GM12878 (cell line): ENCODE measurements around the gene EPHB1. TPM values are rescaled to one million over a fixed set of nuclear protein-coding genes. Genes with fewer than 3 reads are reported as not detected.

Experiments used
- ATAC-seq: fragments of 200-7000 bp; cut with Tn5 transposase; 3 replicates; pipeline ENCODE4 v1.9.1; 2020; ENCODE audit warnings: mild to moderate bottlenecking, moderate library complexity
- BruUV-seq: library from RNA; stranded (reverse); fragments of 400-500 nt; replicated peaks from 2 replicates; lab custom pipeline; 2021; lab: Mats Ljungman, UMichigan
- CTCF ChIA-PET: fragments of 300-600 bp; sonication (Branson Sonifier 250); formaldehyde crosslinking; extraction: SDS; loops from one replicate; lab custom pipeline; 2021; ENCODE audit warnings: inconsistent platforms; lab: Yijun Ruan, JAX
- POLR2A ChIA-PET: fragments of 350-600 bp; formaldehyde crosslinking; extraction: SDS; loops from one replicate; lab custom pipeline; 2021; ENCODE audit warnings: inconsistent platforms; lab: Charles Lee
- RAD21 ChIA-PET: fragments of 300-600 bp; sonication (Branson Sonifier 250); formaldehyde crosslinking; loops from one replicate; lab custom pipeline; 2023; ENCODE audit warnings: antibody characterized with exemption; ENCODE audit not compliant: unreplicated experiment; lab: Charles Lee
- SMC1A ChIA-PET: fragments of 300-600 bp; sonication (Branson Sonifier 250); formaldehyde crosslinking; loops from one replicate; lab custom pipeline; 2023; ENCODE audit not compliant: unreplicated experiment, uncharacterized antibody; lab: Charles Lee
- DNase-seq: peaks from one replicate; pipeline ENCODE4 v3.0.0-alpha.2; 2011; ENCODE audit warnings: low read depth, low spot score
- FAIRE-seq: peaks from 3 replicates; lab custom pipeline; 2011; peaks lifted over from hg19 to GRCh38; lab: Jason Lieb, UNC
- H2AFZ ChIP-seq: 2 replicates; pipeline ENCODE4 v1.6.0; 2011; ENCODE audit warnings: low read depth, low read length, control low read depth; ENCODE audit not compliant: control insufficient read depth
- H3K27ac ChIP-seq: 2 replicates; pipeline ENCODE4 v1.5.1; 2011; ENCODE audit warnings: control low read depth; ENCODE audit not compliant: control insufficient read depth, insufficient read depth
- H3K27me3 ChIP-seq, 2 experiments: replicated peaks in 1 of 2; 2 replicates each; pipeline versions ENCODE4 v1.6.0 to v1.6.1; 2011; ENCODE audit warnings: low read length in 1 of 2; ENCODE audit not compliant: control insufficient read depth in 2 of 2, insufficient read depth in 2 of 2
- H3K36me3 ChIP-seq, 2 experiments: 2 replicates each; pipeline ENCODE4 v1.5.1; 2011; ENCODE audit warnings: low read length in 1 of 2; ENCODE audit not compliant: control insufficient read depth in 2 of 2, insufficient read depth in 2 of 2
- H3K4me1 ChIP-seq: 2 replicates; pipeline ENCODE4 v1.6.1; 2011; ENCODE audit warnings: mild to moderate bottlenecking, low read length, moderate library complexity, mixed read lengths; ENCODE audit not compliant: control insufficient read depth, insufficient read depth
- H3K4me2 ChIP-seq: 2 replicates; pipeline ENCODE4 v1.6.0; 2011; ENCODE audit warnings: control low read depth; ENCODE audit not compliant: control insufficient read depth, insufficient read depth
- H3K4me3 ChIP-seq: fragments of 200-600 bp; sonication (generic); 2 replicates; pipeline ENCODE4 v1.5.1; 2016
- H3K79me2 ChIP-seq: 2 replicates; pipeline ENCODE4 v1.6.0; 2011; ENCODE audit warnings: low read length; ENCODE audit not compliant: control insufficient read depth, insufficient read depth
- H3K9ac ChIP-seq: 2 replicates; pipeline ENCODE4 v1.8.0; 2011; ENCODE audit warnings: low read length, control low read depth, mixed read lengths; ENCODE audit not compliant: control insufficient read depth, insufficient read depth
- H3K9me3 ChIP-seq: replicated peaks from 3 replicates; pipeline ENCODE4 v1.5.1; 2011; ENCODE audit warnings: mild to moderate bottlenecking, low read length; ENCODE audit not compliant: control insufficient read depth, insufficient read depth
- H4K20me1 ChIP-seq: 2 replicates; pipeline ENCODE4 v1.6.0; 2011; ENCODE audit not compliant: control insufficient read depth, insufficient read depth
- CEBPB ChIP-seq, 2 experiments: fragments of 150-350 bp in 1 of 2; IDR thresholded peaks; 2 replicates each; pipeline ENCODE4 v1.6.1; 2012 to 2014; ENCODE audit warnings: low read depth in 2 of 2, low read length in 2 of 2, borderline replicate concordance in 1 of 2, inconsistent platforms in 1 of 2
- IRF4 ChIP-seq: IDR thresholded peaks from 2 replicates; pipeline ENCODE4 v1.6.1; 2011; ENCODE audit warnings: low read depth, low read length
- NFYA ChIP-seq: IDR thresholded peaks from 2 replicates; pipeline ENCODE4 v1.6.1; 2011; ENCODE audit warnings: low read depth, mild to moderate bottlenecking, low read length, improper control_type of control experiment, borderline replicate concordance
- WGBS: methylation state at CpG from one replicate; pipeline ENCODE4 v1.1.6; 2016; ENCODE audit warnings: low lambda C conversion rate; ENCODE audit not compliant: insufficient replicate concordance, insufficient coverage; ENCODE audit errors: missing lambda C conversion rate; 5-methylcytosine and 5-hydroxymethylcytosine counted together
- in situ Hi-C: fragments of 300-500 bp; cut with MboI; formaldehyde crosslinking; loops from 9 replicates; pipeline ENCODE4 v1.14.3; 2018; ENCODE audit warnings: mixed read lengths
- intact Hi-C: fragments of 100-400 bp; cut with micrococcal nuclease; formaldehyde crosslinking; loops from one replicate; pipeline ENCODE4 v1.14.2; 2022; ENCODE audit not compliant: unreplicated experiment
- polyA plus RNA-seq, 11 experiments: library from polyadenylated mRNA; depleted of rRNA in 4 of 11; unstranded in 6 of 11; stranded (reverse) in 5 of 11; fragments of >200 nt; fragmentation: Nextera tagmentation in 4 of 11; fragmentation: Illumina TruSeq in 1 of 11; extraction: Ambion mirVana in 4 of 11; extraction: Trizol in 1 of 11; gene quantifications; 1 replicate in 1 of 11; 2 replicates in 10 of 11; pipeline versions ENCODE4 v1.2.1 to v1.2.3, GENCODE V29; 2011 to 2016; ENCODE audit warnings: inconsistent platforms in 2 of 11, missing spikeins in 2 of 11, low read depth in 1 of 11
- total RNA-seq, 4 experiments: library from RNA; depleted of rRNA in 3 of 4; stranded (reverse); fragments of >200 nt in 3 of 4; fragmentation: Illumina TruSeq in 1 of 4; extraction: Trizol in 1 of 4; gene quantifications; 2 replicates each; pipeline versions ENCODE4 v1.2.1 to v1.2.3, GENCODE V29; 2013 to 2021
- TF ChIP-seq, protein P1 (sequence below): fragments of 450-650 bp; conservative IDR thresholded peaks from 2 replicates; pipeline ENCODE4 v1.6.1; 2017; ENCODE audit warnings: mild to moderate bottlenecking, moderate library complexity
- TF ChIP-seq, protein P2 (sequence below): fragments of 150-350 bp; IDR thresholded peaks from 2 replicates; pipeline ENCODE4 v1.6.1; 2014; ENCODE audit warnings: mild to moderate bottlenecking, low read depth, low read length

EPHB1 gene
- total and polyA plus RNA-seq, 10 of the 15 experiments (the other 5 are each of a cell fraction or from before 2014, with no cell fraction given): 0.33 to 23.8 (median 1.2) TPM

DNA sequence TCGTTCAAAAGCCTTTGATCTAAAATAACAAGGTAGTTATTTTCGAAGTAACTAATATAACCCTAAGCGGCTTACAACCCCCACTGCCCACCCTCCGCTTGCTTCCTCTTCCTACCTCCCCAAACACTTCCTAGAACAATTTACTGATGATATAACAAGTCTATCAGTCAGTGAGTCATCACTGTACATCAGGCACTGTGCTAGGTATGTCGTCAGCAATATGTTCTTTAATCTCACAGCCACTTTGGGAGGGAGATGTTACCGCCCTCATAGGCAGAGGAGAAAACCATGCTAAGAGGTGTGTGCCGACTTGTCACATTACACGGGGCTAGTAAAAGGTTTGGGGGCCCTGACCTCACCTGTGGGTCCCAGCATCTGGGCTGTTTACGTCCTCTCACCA, 381.8 kb downstream of the EPHB1 start (continued):
- TF ChIP-seq, protein P1, sequence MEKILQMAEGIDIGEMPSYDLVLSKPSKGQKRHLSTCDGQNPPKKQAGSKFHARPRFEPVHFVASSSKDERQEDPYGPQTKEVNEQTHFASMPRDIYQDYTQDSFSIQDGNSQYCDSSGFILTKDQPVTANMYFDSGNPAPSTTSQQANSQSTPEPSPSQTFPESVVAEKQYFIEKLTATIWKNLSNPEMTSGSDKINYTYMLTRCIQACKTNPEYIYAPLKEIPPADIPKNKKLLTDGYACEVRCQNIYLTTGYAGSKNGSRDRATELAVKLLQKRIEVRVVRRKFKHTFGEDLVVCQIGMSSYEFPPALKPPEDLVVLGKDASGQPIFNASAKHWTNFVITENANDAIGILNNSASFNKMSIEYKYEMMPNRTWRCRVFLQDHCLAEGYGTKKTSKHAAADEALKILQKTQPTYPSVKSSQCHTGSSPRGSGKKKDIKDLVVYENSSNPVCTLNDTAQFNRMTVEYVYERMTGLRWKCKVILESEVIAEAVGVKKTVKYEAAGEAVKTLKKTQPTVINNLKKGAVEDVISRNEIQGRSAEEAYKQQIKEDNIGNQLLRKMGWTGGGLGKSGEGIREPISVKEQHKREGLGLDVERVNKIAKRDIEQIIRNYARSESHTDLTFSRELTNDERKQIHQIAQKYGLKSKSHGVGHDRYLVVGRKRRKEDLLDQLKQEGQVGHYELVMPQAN: no peak
- no peak for TF ChIP-seq NFYA

DNA sequence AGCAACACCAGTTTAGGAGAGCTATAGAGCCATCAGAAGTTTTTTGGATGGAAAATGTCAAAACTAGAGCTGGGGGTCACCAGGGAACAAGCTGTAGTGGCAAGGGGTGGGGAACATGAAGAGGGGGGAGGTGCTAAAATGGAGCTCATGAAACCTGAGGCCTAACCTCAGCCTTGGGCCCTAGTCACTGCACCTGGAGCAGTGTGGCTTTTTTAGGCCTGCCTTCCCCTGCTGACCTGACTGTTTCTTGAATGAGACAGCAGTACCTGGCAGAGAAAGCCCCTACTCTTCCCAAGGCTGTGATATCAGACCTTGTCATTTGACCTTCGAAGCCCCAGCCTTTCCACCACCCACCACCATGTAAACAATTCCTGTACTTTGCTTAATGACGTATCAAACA, 383.5 kb downstream of the EPHB1 start:
- ATAC-seq (no peak), DNase-seq (no peak), FAIRE-seq (no peak)
- SMC1A ChIA-PET: interaction anchor here (1.2 to 1.8 kb wide), 2 partner anchors 9 to 13 kb away, joined by 3 to 4 read pairs; no protein-coding TSS in a partner anchor
- POLR2A ChIA-PET: interaction anchor here (0.7 kb wide), 1 partner anchor 200 kb away, joined by 3 read pairs; no protein-coding TSS in a partner anchor
- no peaks in the 10 kb centered on the region for H3K4me1 ChIP-seq
- no peaks in the 10 kb centered on the region for H3K27me3 ChIP-seq
- H3K79me2 ChIP-seq: no peaks in the 10 kb centered on the region
- TF ChIP-seq IRF4 (no peak), CEBPB (IDR thresholded peaks at IDR 0.05; ENCODE audit: borderline replicate concordance in 1 of 2, low read depth in 2 of 2, low read length in 2 of 2) (no peak)
- TF ChIP-seq, protein P2, sequence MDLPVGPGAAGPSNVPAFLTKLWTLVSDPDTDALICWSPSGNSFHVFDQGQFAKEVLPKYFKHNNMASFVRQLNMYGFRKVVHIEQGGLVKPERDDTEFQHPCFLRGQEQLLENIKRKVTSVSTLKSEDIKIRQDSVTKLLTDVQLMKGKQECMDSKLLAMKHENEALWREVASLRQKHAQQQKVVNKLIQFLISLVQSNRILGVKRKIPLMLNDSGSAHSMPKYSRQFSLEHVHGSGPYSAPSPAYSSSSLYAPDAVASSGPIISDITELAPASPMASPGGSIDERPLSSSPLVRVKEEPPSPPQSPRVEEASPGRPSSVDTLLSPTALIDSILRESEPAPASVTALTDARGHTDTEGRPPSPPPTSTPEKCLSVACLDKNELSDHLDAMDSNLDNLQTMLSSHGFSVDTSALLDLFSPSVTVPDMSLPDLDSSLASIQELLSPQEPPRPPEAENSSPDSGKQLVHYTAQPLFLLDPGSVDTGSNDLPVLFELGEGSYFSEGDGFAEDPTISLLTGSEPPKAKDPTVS: no peak
- WGBS: 0% methylated on average over 2 of the region's 2 CpGs
- H4K20me1 ChIP-seq: no peaks in the 10 kb centered on the region
- in situ Hi-C loops (no loop called here), intact Hi-C loops (no loop called here)
- H3K4me3 ChIP-seq: no peak overlapping the region
- RAD21 ChIA-PET: no interaction called here
- CTCF ChIA-PET: interaction anchor here (0.9 kb wide), 1 partner anchor 12 kb away, joined by 3 read pairs; no protein-coding TSS in a partner anchor
- no peak overlapping the region for H3K9ac ChIP-seq
- H3K36me3 ChIP-seq: peaks cover 0 to 2% of the 10 kb centered on the region in 2 experiments; a peak in 2 of 4 replicates
- no TSS peak for BruUV-seq
- H2AFZ ChIP-seq: no peak overlapping the region
- H3K9me3 ChIP-seq: no peaks in the 10 kb centered on the region
- no peak overlapping the region for H3K4me2 ChIP-seq
- H3K27ac ChIP-seq: no peak overlapping the region
